ENCODE results near the gene RAB33B. TPM values are rescaled to one million over a fixed set of nuclear protein-coding genes. Genes with fewer than 3 reads are reported as not detected.
A peak's percentile ranks its signal among the peaks of the same experiment; 100 is the strongest.

RAB33B gene
- total and polyA plus RNA-seq, 10 of the 15 experiments (the other 5 are each of a cell fraction or from before 2014, with no cell fraction given): 3.2 to 10.7 (median 7.5) TPM

GRCh38 chr4:139503622-139504166 is 49.8 kb downstream of the RAB33B start:
- H3K4me3 ChIP-seq: no peak overlapping the region
- in situ Hi-C loops (cut with MboI) (no loop called here), intact Hi-C loops (cut with micrococcal nuclease; ENCODE audit: unreplicated experiment) (no loop called here)
- no peaks in the 10 kb centered on the region for H4K20me1 ChIP-seq (ENCODE audit: control insufficient read depth, insufficient read depth)
- no peak for FAIRE-seq
- TF ChIP-seq NFYB (IDR thresholded peaks at IDR 0.05; ENCODE audit: insufficient read depth, low read depth, low read length) (0 out of 2 replicates have a peak, but pooled peaks have one; percentile 45), RCOR1 (conservative IDR thresholded peaks at IDR 0.05; ENCODE audit: low read depth, low read length) (no peak), E2F4 (IDR thresholded peaks at IDR 0.05; ENCODE audit: low read depth, low read length) (no peak)
- ChIA-PET CTCF (interaction anchor here (0.6 to 2.8 kb wide), 3 partner anchors 26 to 143 kb away, joined by 3 to 22 read pairs (median 5); no protein-coding TSS in a partner anchor), POLR2A (interaction anchor here (0.6 kb wide), 1 partner anchor 10 kb away, joined by 3 read pairs; no protein-coding TSS in a partner anchor), SMC1A (ENCODE audit: uncharacterized antibody, unreplicated experiment) (interaction anchor here (1.1 to 1.3 kb wide), 3 partner anchors 11 to 88 kb away, joined by 3 to 7 read pairs (median 4); no protein-coding TSS in a partner anchor), RAD21 (ENCODE audit: unreplicated experiment) (no interaction called here)
- no peaks in the 10 kb centered on the region for H3K36me3 ChIP-seq (ENCODE audit: control insufficient read depth in 2 of 2, insufficient read depth in 2 of 2, low read length in 1 of 2)
- no TSS peak for BruUV-seq (replicated peaks)
- H3K4me2 ChIP-seq (ENCODE audit: control insufficient read depth, insufficient read depth): no peak overlapping the region
- H3K79me2 ChIP-seq (ENCODE audit: control insufficient read depth, insufficient read depth, low read length): no peaks in the 10 kb centered on the region
- ATAC-seq: peak; percentile 70
- H3K27me3 ChIP-seq (replicated peaks in 1 of 2; ENCODE audit: control insufficient read depth in 2 of 2, insufficient read depth in 2 of 2, low read length in 1 of 2): no peaks in the 10 kb centered on the region
- no peaks in the 10 kb centered on the region for H3K4me1 ChIP-seq (ENCODE audit: control insufficient read depth, insufficient read depth, low read length)
- no peak overlapping the region for H2AFZ ChIP-seq (ENCODE audit: control insufficient read depth, low read depth, low read length)
- no peaks in the 10 kb centered on the region for H3K9me3 ChIP-seq (replicated peaks; ENCODE audit: control insufficient read depth, insufficient read depth, low read length)
- no peak overlapping the region for H3K27ac ChIP-seq (ENCODE audit: control insufficient read depth, insufficient read depth)
- DNase-seq (ENCODE audit: low read depth, low spot score): no peak
- no peak overlapping the region for H3K9ac ChIP-seq (ENCODE audit: control insufficient read depth, insufficient read depth, low read length)

- Histone ChIP-seq H3K27ac (ENCODE audit: control insufficient read depth, insufficient read depth) (no peak overlapping the region), H3K27me3 (replicated peaks in 1 of 2; ENCODE audit: control insufficient read depth in 2 of 2, insufficient read depth in 2 of 2, low read length in 1 of 2) (no peaks in the 10 kb centered on the region), H2AFZ (ENCODE audit: control insufficient read depth, low read depth, low read length) (no peak overlapping the region), H3K4me1 (ENCODE audit: control insufficient read depth, insufficient read depth, low read length) (no peaks in the 10 kb centered on the region), H3K4me2 (ENCODE audit: control insufficient read depth, insufficient read depth) (no peak overlapping the region), H3K9me3 (replicated peaks; ENCODE audit: control insufficient read depth, insufficient read depth, low read length) (no peaks in the 10 kb centered on the region), H3K9ac (ENCODE audit: control insufficient read depth, insufficient read depth, low read length) (no peak overlapping the region), H3K36me3 (ENCODE audit: control insufficient read depth in 2 of 2, insufficient read depth in 2 of 2, low read length in 1 of 2) (no peaks in the 10 kb centered on the region), H3K4me3 (no peak overlapping the region), H3K79me2 (ENCODE audit: control insufficient read depth, insufficient read depth, low read length) (no peaks in the 10 kb centered on the region), H4K20me1 (ENCODE audit: control insufficient read depth, insufficient read depth) (no peaks in the 10 kb centered on the region)
- ATAC-seq: no peak
- intact Hi-C loops (cut with micrococcal nuclease; ENCODE audit: unreplicated experiment): no loop called here
- RAD21 ChIA-PET (ENCODE audit: unreplicated experiment): no interaction called here
- DNase-seq (ENCODE audit: low read depth, low spot score): no peak
- SMC1A ChIA-PET (ENCODE audit: uncharacterized antibody, unreplicated experiment): interaction anchor here (1.0 kb wide), 1 partner anchor 206 kb away, joined by 3 read pairs; the partner anchor contains the start of gene NAA15
- CTCF ChIA-PET: interaction anchor here (1.1 to 1.5 kb wide), 2 partner anchors 9 kb away, joined by 3 read pairs; no protein-coding TSS in a partner anchor
- BruUV-seq (replicated peaks): no TSS peak
- POLR2A ChIA-PET: no interaction called here
- FAIRE-seq: no peak
- WGBS (ENCODE audit: insufficient coverage, insufficient replicate concordance, low lambda C conversion rate, missing lambda C conversion rate): 71% methylated on average over 9 of the region's 9 CpGs
- in situ Hi-C loops (cut with MboI): no loop called here
- no peak for TF ChIP-seq NFIC (IDR thresholded peaks at IDR 0.05; ENCODE audit: low read depth, low read length)
- TF ChIP-seq RAD21 (IDR thresholded peaks at IDR 0.05; ENCODE audit: insufficient read depth, low read depth, low read length): no peak
- no peak for TF ChIP-seq CREB1 (IDR thresholded peaks at IDR 0.05; ENCODE audit: low read depth)
- no peak for TF ChIP-seq TCF12 (IDR thresholded peaks at IDR 0.05; ENCODE audit: low read depth, low read length)
- no peak for TF ChIP-seq POU2F2 (IDR thresholded peaks at IDR 0.05; ENCODE audit: borderline replicate concordance, low read depth, low read length)
- no peak for TF ChIP-seq EZH2 (IDR thresholded peaks at IDR 0.05; ENCODE audit: borderline replicate concordance, control insufficient read depth, low read depth, low read length)
- no peak for TF ChIP-seq HSF1 (IDR thresholded peaks at IDR 0.05; ENCODE audit: low read depth, low read length)
- no peak for TF ChIP-seq CBFB (IDR thresholded peaks at IDR 0.05; ENCODE audit: low read depth)
- TF ChIP-seq ZSCAN29 (IDR thresholded peaks at IDR 0.05): no peak
- no peak for TF ChIP-seq BACH1 (IDR thresholded peaks at IDR 0.05; ENCODE audit: borderline replicate concordance)
- TF ChIP-seq EP300 (IDR thresholded peaks at IDR 0.05; ENCODE audit: borderline replicate concordance in 1 of 2, control insufficient read depth in 1 of 2, low read depth in 2 of 2, low read length in 2 of 2): no peak
- no peak for TF ChIP-seq CEBPB (IDR thresholded peaks at IDR 0.05; ENCODE audit: borderline replicate concordance in 1 of 2, low read depth in 2 of 2, low read length in 2 of 2)
- TF ChIP-seq JUND (IDR thresholded peaks at IDR 0.05; ENCODE audit: low read depth, low read length): no peak
Measured at GRCh38 chr4:139506774-139507173, 52.9 kb downstream of the RAB33B start.

Measured in GM12878 (cell line).